Stimulated activated CD4-positive, alpha-beta T cell treated with anti-CD3 and anti-CD28 coated beads, Interleukin-12 subunit alpha, Interleukin-12 subunit beta, amount 100 ng/mL, for 48 hours (primary cell): ENCODE measurements around the gene STX18.

Source experiments
- DNase-seq, 3 donors: peaks; one replicate each; pipeline ENCODE4 v3.0.0-alpha.2; 2020; ENCODE audit warnings: low read depth in 2 of 3, low spot score in 1 of 3

Gene STX18

DNA sequence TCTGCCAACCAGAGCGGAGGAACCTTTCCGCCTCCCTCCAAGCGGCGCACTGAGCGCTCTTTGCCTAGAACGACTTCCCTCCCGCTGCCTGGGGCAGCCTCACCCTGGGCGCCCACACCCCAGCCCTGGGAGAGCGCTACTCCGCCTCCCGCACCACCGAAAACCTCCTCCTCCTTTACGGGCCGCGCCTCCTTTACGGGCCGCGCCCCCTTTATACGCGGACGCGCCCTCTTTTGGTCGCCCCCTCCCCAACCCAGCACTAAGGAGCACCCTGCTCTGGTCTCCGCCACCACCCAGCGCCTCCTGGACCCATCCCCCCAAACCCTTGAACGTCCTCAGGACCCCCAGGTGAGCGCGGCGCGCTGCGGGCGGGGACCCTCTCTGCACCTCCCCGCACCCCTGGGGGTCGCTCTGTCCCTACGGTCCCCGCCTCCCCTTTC lies 155.5 kb downstream of the STX18 start:
- peak in 1 of 3 donors; percentile 20 for DNase-seq

DNA sequence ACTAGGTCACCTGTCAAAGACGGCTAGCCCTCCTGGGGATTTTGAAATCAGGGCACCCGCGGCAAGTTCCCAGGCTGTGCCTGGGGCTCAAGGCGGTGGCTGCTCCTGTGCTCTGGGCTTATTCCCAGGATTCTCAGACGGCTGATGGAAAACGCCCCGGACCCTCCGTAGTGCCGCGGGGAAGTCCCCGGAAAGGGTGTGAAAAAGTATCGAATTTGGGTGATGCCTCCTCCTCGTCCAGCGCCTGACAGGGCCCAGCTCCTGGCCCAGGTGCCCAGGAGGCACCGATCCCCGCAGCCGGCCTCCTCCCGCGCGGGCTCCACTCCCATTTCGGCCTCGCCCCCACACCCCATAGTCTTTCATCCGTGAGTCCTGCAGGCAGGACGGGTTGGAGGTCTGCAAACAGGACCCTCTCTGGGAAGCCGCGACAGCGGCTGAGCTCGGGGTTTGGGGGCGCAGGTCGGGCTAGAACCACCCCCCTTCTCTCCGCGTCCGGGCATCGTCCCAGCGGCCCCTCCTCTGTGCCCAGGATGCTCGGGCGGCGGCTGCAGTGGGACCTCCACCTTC lies 156.0 kb downstream of the STX18 start:
- no peak for DNase-seq

DNA sequence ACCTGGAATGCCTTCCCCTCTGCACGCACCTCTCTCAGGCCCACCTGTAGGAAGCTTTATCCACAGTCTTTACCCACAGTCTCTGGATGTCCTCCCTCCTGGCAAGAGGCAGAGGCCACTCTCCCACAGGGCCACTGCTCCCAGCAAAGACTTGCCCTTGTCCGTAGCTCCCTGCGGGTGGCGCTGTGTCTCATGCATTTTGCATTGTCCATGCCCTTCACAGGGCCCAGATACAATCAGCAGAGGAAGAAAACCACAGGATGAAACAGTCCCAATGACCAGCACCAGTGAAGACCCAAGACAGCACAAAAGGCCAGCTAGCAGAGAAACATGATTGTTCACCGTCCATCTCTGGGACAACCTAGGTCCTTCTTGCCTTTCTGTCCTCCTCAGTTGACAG lies 157.0 kb downstream of the STX18 start:
- DNase-seq, result peak in 1 of 3 donors; percentile 4

DNA sequence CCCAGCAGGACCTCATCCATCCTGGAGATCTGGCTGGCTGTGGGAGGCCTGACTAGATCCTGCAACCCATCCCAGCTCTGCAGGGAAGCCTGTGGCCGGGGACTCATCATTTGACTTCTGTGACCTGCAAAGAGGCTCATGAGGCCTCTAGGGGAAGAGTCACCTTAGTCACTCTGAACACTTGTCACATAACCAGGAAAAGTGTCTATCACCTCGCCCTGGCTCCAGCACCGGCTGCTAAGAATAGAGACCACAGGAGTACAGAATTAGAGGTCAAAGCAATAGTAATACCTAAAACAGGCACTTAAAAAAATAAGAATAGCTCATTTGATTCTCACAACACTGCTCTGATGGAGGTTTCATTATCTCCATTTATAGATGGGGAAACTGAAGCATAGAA lies 158.8 kb downstream of the STX18 start:
- DNase-seq, result no peak

DNA sequence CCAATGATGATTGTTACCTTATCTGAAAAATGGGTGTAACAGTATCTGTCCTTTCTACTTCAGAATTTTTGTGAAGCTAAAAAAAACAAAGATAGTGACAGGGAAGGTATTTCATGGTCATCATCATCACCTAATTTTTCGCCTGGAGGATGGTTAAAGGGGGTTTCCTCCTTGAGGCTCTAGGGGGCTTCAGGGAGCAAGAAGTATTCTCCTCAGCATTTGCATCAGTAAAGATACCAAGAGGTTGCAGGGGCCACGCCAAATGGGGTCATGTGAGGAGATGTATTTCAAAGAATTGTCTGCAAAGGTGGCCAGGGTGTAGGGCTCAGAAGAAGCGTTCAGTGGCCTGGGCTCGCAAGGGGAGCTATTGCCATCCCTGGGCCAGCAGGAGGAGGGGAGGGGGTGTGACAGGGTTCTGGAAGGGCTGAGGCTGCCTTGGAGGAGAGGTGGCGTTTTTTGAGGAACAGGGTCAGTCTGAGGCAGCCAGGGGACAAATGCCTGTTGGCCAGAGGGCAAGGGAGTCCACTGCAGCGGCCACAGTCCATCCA lies 162.2 kb downstream of the STX18 start:
- no peak for DNase-seq

DNA sequence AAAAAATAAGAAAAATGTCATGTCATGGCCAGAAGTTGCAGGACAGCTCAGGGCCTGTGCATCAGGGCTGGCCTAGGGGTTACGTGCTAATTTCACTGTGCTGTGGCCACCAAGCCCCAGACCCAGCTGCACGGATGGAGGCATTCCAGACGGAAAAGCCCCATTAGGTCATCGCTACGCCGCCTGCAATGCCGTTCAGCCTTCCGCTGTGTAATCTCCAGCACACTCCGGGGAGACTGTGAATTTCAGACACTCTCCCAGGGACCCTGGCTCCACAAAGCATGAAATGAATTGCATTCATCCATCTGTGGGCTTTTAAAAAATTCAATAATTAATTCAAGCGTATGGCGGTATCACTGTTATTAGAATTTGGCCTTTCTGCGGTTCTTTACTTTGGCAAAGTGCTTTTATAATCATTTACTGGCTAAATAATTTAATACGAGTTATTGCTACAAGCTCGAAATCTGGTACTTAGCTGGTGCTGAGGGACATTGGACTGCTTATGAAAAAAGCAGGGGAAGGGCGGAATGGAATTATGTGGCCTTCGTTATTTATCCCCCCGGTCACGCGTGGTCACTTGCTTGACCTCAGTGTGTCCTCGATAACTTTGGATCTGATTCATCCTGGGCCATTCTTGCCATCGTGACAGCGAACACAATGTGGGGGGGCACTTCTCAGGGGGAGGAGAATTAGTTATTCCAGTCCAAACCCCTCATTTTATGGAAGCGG lies 164.0 kb downstream of the STX18 start:
- DNase-seq, result no peak

DNA sequence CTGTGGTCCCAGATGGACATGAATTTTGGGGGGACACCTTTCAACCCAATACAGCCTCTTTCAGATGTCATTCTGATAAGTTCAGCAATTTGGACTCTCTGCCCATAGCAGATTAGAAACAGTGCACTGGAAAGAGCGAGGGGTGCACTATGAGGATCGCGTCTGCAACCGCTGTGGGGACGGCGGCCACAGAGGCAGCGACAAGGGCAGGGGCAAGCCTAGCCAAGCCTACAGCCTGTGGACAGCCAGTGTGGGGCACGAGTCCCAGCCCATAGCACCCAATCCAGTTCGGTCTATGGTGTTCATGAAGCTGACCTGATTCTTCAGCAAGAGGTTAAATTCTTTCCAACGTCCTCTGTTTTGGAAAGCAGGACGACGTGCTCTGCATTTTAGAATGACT lies 164.7 kb downstream of the STX18 start:
- DNase-seq, result no peak

DNA sequence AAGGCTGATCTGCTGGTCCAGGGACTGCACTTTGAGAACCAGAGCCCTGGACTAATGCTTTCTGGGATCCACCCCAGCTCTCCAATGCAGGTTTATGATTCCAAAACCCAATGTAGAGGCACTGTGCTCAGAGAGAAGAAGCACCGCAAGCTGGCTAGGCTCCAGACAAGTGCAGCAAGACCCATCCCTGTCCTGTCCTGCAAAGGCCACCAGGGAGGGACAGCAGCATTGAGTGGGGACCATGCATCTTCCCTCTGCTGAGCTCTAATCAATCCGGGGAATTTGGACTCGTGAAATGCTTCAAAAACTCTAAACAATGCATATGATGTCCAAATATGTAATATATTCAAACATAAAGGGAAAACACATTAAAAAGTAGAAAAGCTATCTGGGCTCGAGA lies 165.8 kb downstream of the STX18 start:
- DNase-seq, result no peak

DNA sequence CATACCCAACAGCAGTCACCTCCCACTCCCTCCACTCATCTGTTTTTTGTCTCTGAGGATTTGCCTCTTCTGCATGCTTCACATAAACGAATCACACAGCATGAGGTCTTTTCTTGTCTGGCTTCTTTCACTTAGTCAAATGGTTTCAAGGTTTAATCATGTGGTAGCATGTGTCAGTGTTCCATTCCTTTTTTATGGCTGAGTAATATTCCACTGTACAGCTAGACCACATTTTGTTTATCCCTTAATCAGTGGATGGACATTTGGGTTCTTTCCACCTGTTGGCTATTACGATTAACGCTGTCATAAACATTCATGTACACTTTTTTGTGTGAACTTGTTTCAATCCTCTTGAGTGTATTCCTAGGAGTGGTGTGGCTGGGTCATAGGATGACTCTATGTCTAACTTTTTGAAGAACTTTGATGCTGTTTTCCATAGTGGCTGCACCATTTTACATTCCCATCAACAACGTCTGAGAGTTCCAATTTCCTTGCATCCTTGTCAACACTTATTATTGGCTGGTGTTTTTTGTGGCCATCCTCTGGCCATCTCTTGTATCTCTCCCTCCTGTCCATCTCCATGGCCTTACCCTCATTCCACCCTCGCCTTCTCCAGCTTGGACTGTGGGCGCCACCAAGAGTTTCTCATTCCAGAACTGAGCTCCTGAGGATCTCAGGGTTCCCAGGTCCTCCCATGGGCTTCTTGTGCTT lies 167.3 kb downstream of the STX18 start:
- no peak for DNase-seq
